ENCODE measurements around the gene WDR64.

WDR64 gene

DNA sequence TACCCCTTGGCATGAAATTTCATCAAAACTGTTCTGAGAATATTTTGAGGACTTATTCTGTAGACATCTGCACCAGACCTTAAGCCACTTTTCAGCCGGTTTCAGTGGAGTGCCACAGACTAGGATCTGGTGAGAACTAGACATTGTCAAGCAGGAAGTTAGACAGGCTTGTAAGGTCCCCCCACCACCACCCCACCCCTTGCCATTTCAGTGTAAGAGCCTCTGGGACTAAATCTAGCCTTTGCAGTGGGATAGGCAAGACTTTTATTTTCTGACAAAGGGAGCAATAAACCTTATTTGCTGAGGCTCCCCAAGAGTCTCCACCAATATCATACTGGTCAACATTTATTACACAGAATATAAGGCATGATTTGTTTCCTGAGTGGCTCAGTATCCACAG, 118.0 kb downstream of the WDR64 start:
- Histone ChIP-seq H3K36me3 (ENCODE audit: control insufficient read depth, insufficient read depth, low read length) (no peaks in the 10 kb centered on the region), H3K27me3 (ENCODE audit: control insufficient read depth, insufficient read depth, low read length) (no peaks in the 10 kb centered on the region), H3K4me3 (ENCODE audit: low read length) (no peak overlapping the region), H3K4me1 (ENCODE audit: control insufficient read depth, insufficient read depth, low read length) (no peaks in the 10 kb centered on the region), H3K9me3 (ENCODE audit: control insufficient read depth, low read length) (no peaks in the 10 kb centered on the region), H3K9ac (ENCODE audit: low read length) (no peak overlapping the region)

GRCh38 chr1:241771117-241771516, 119.0 kb downstream of the WDR64 start:
- H3K9me3 ChIP-seq (ENCODE audit: control insufficient read depth, low read length) = no peaks in the 10 kb centered on the region
- H3K27me3 ChIP-seq (ENCODE audit: control insufficient read depth, insufficient read depth, low read length) = no peaks in the 10 kb centered on the region
- no peaks in the 10 kb centered on the region for H3K4me1 ChIP-seq (ENCODE audit: control insufficient read depth, insufficient read depth, low read length)
- no peaks in the 10 kb centered on the region for H3K36me3 ChIP-seq (ENCODE audit: control insufficient read depth, insufficient read depth, low read length)
- no peak overlapping the region for H3K9ac ChIP-seq (ENCODE audit: low read length)
- H3K4me3 ChIP-seq (ENCODE audit: low read length) = no peak overlapping the region

- H3K27me3 ChIP-seq (ENCODE audit: control insufficient read depth, insufficient read depth, low read length) = no peaks in the 10 kb centered on the region
- no peaks in the 10 kb centered on the region for H3K36me3 ChIP-seq (ENCODE audit: control insufficient read depth, insufficient read depth, low read length)
- no peak overlapping the region for H3K4me3 ChIP-seq (ENCODE audit: low read length)
- H3K4me1 ChIP-seq (ENCODE audit: control insufficient read depth, insufficient read depth, low read length) = no peaks in the 10 kb centered on the region
- no peaks in the 10 kb centered on the region for H3K9me3 ChIP-seq (ENCODE audit: control insufficient read depth, low read length)
- no peak overlapping the region for H3K9ac ChIP-seq (ENCODE audit: low read length)
These were observed 120.9 kb downstream of the WDR64 start for GRCh38 chr1:241772932-241773500.

GRCh38 chr1:241773991-241774390, 121.9 kb downstream of the WDR64 start:
- Histone ChIP-seq H3K4me1 (ENCODE audit: control insufficient read depth, insufficient read depth, low read length) (no peaks in the 10 kb centered on the region), H3K4me3 (ENCODE audit: low read length) (no peak overlapping the region), H3K36me3 (ENCODE audit: control insufficient read depth, insufficient read depth, low read length) (no peaks in the 10 kb centered on the region), H3K9ac (ENCODE audit: low read length) (no peak overlapping the region), H3K27me3 (ENCODE audit: control insufficient read depth, insufficient read depth, low read length) (no peaks in the 10 kb centered on the region), H3K9me3 (ENCODE audit: control insufficient read depth, low read length) (no peaks in the 10 kb centered on the region)

GRCh38 chr1:241775021-241775420, 122.9 kb downstream of the WDR64 start:
- Histone ChIP-seq H3K9me3 (ENCODE audit: control insufficient read depth, low read length) (no peaks in the 10 kb centered on the region), H3K9ac (ENCODE audit: low read length) (no peak overlapping the region), H3K4me3 (ENCODE audit: low read length) (no peak overlapping the region), H3K36me3 (ENCODE audit: control insufficient read depth, insufficient read depth, low read length) (no peaks in the 10 kb centered on the region), H3K27me3 (ENCODE audit: control insufficient read depth, insufficient read depth, low read length) (no peaks in the 10 kb centered on the region), H3K4me1 (ENCODE audit: control insufficient read depth, insufficient read depth, low read length) (no peaks in the 10 kb centered on the region)

DNA sequence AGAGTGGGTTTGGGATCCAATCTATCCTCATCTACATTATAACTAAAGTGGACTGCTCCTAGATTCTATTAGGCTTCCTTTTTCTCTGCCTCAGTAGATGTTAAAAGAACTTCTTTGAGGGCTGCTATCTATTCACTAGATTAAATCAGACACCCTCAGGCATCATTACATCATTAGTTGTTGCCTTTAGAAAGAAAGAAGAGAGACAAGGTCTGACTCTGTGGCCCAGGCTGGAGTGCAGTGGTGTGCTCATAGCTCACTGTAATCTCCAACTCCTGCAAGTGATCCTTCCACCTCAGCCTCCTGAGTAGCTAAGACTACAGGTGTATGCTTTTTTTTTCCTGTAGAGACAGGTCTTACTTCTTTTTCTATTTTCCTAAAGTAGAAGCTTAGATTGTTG, 124.8 kb downstream of the WDR64 start:
- Histone ChIP-seq H3K4me3 (ENCODE audit: low read length) (no peak overlapping the region), H3K4me1 (ENCODE audit: control insufficient read depth, insufficient read depth, low read length) (no peaks in the 10 kb centered on the region), H3K9ac (ENCODE audit: low read length) (no peak overlapping the region), H3K36me3 (ENCODE audit: control insufficient read depth, insufficient read depth, low read length) (no peaks in the 10 kb centered on the region), H3K27me3 (ENCODE audit: control insufficient read depth, insufficient read depth, low read length) (no peaks in the 10 kb centered on the region), H3K9me3 (ENCODE audit: control insufficient read depth, low read length) (no peaks in the 10 kb centered on the region)

- Histone ChIP-seq H3K27me3 (ENCODE audit: control insufficient read depth, insufficient read depth, low read length) (no peaks in the 10 kb centered on the region), H3K9ac (ENCODE audit: low read length) (no peak overlapping the region), H3K9me3 (ENCODE audit: control insufficient read depth, low read length) (no peaks in the 10 kb centered on the region), H3K4me3 (ENCODE audit: low read length) (no peak overlapping the region), H3K4me1 (ENCODE audit: control insufficient read depth, insufficient read depth, low read length) (no peaks in the 10 kb centered on the region), H3K36me3 (ENCODE audit: control insufficient read depth, insufficient read depth, low read length) (no peaks in the 10 kb centered on the region)
These were observed 126.0 kb downstream of the WDR64 start for GRCh38 chr1:241778117-241778516.

GRCh38 chr1:241779897-241780296, 127.8 kb downstream of the WDR64 start:
- H3K36me3 ChIP-seq (ENCODE audit: control insufficient read depth, insufficient read depth, low read length) = no peaks in the 10 kb centered on the region
- no peaks in the 10 kb centered on the region for H3K9me3 ChIP-seq (ENCODE audit: control insufficient read depth, low read length)
- no peak overlapping the region for H3K4me3 ChIP-seq (ENCODE audit: low read length)
- no peak overlapping the region for H3K9ac ChIP-seq (ENCODE audit: low read length)
- no peaks in the 10 kb centered on the region for H3K27me3 ChIP-seq (ENCODE audit: control insufficient read depth, insufficient read depth, low read length)
- no peaks in the 10 kb centered on the region for H3K4me1 ChIP-seq (ENCODE audit: control insufficient read depth, insufficient read depth, low read length)

- Histone ChIP-seq H3K9me3 (ENCODE audit: control insufficient read depth, low read length) (no peaks in the 10 kb centered on the region), H3K27me3 (ENCODE audit: control insufficient read depth, insufficient read depth, low read length) (no peaks in the 10 kb centered on the region), H3K4me1 (ENCODE audit: control insufficient read depth, insufficient read depth, low read length) (no peaks in the 10 kb centered on the region), H3K9ac (ENCODE audit: low read length) (no peak overlapping the region), H3K4me3 (ENCODE audit: low read length) (no peak overlapping the region), H3K36me3 (ENCODE audit: control insufficient read depth, insufficient read depth, low read length) (no peaks in the 10 kb centered on the region)
These were observed 130.3 kb downstream of the WDR64 start for GRCh38 chr1:241782396-241782795.

GRCh38 chr1:241787691-241788090, 135.6 kb downstream of the WDR64 start:
- H3K9ac ChIP-seq (ENCODE audit: low read length) = no peak overlapping the region
- H3K4me1 ChIP-seq (ENCODE audit: control insufficient read depth, insufficient read depth, low read length) = no peaks in the 10 kb centered on the region
- H3K4me3 ChIP-seq (ENCODE audit: low read length) = no peak overlapping the region
- no peaks in the 10 kb centered on the region for H3K27me3 ChIP-seq (ENCODE audit: control insufficient read depth, insufficient read depth, low read length)
- H3K36me3 ChIP-seq (ENCODE audit: control insufficient read depth, insufficient read depth, low read length) = no peaks in the 10 kb centered on the region
- no peaks in the 10 kb centered on the region for H3K9me3 ChIP-seq (ENCODE audit: control insufficient read depth, low read length)

DNA sequence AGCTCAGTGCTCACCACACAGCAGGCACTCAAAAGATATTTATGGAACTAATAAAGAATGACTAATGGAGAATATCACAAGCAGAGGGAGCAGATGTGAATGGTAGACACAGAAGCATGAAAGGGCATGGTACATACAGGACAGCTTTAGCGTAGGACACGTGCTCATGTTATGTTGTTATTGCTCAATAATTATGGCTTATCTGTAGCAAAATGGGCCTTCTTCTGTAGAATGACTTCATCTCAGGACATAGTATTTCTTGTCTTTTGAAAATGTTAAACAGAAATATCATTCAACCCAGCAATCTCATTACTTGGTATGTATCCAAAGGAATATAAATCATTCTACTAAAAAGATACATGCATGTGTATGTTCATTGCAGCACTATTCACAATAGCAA, 137.0 kb downstream of the WDR64 start:
- Histone ChIP-seq H3K27me3 (ENCODE audit: control insufficient read depth, insufficient read depth, low read length) (no peaks in the 10 kb centered on the region), H3K9ac (ENCODE audit: low read length) (no peak overlapping the region), H3K4me3 (ENCODE audit: low read length) (no peak overlapping the region), H3K9me3 (ENCODE audit: control insufficient read depth, low read length) (no peaks in the 10 kb centered on the region), H3K36me3 (ENCODE audit: control insufficient read depth, insufficient read depth, low read length) (no peaks in the 10 kb centered on the region), H3K4me1 (ENCODE audit: control insufficient read depth, insufficient read depth, low read length) (no peaks in the 10 kb centered on the region)

DNA sequence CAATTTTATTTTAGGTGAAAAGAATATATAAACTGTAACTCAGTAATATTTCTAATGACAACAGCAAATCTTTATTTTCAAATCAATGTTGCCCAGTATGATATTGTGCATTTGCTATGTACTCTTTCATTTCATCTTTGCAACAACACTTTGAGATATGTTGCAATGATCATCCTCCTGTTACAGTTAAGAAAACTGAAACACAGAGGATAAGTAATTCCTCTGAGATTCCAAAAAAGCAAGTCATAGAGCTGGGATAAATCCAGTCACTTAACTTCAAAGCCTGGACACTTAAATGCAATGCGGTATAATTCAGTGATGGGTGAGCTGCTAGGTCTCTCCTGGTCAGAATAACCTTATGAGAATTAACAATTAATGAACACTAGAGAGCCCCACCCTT, 147.3 kb downstream of the WDR64 start:
- Histone ChIP-seq H3K4me3 (ENCODE audit: low read length) (no peak overlapping the region), H3K9ac (ENCODE audit: low read length) (no peak overlapping the region), H3K4me1 (ENCODE audit: control insufficient read depth, insufficient read depth, low read length) (no peaks in the 10 kb centered on the region), H3K9me3 (ENCODE audit: control insufficient read depth, low read length) (no peaks in the 10 kb centered on the region), H3K36me3 (ENCODE audit: control insufficient read depth, insufficient read depth, low read length) (no peaks in the 10 kb centered on the region), H3K27me3 (ENCODE audit: control insufficient read depth, insufficient read depth, low read length) (no peaks in the 10 kb centered on the region)

- no peaks in the 10 kb centered on the region for H3K27me3 ChIP-seq (ENCODE audit: control insufficient read depth, insufficient read depth, low read length)
- no peaks in the 10 kb centered on the region for H3K36me3 ChIP-seq (ENCODE audit: control insufficient read depth, insufficient read depth, low read length)
- H3K9me3 ChIP-seq (ENCODE audit: control insufficient read depth, low read length) = no peaks in the 10 kb centered on the region
- no peak overlapping the region for H3K9ac ChIP-seq (ENCODE audit: low read length)
- no peak overlapping the region for H3K4me3 ChIP-seq (ENCODE audit: low read length)
- H3K4me1 ChIP-seq (ENCODE audit: control insufficient read depth, insufficient read depth, low read length) = no peaks in the 10 kb centered on the region
These were observed 148.6 kb downstream of the WDR64 start for GRCh38 chr1:241800640-241801039.
